HepG2 (cell line): ENCODE data around the gene RPS6KC1. TPM values are rescaled to one million over a fixed set of nuclear protein-coding genes. Genes with fewer than 3 reads are reported as not detected.

ENCODE experiments used
- ATAC-seq: fragments of 200-7000 bp; cut with Tn5 transposase; 3 replicates; pipeline ENCODE4 v1.9.1; 2020; ENCODE audit warnings: mild to moderate bottlenecking, moderate library complexity
- BruUV-seq: library from RNA; stranded (reverse); fragments of 400-500 nt; replicated peaks from 2 replicates; lab custom pipeline; 2021; lab: Mats Ljungman, UMichigan
- CTCF ChIA-PET: fragments of 300-600 bp; formaldehyde crosslinking; extraction: SDS; loops from one replicate; lab custom pipeline; 2021; ENCODE audit warnings: low total read pairs, inconsistent platforms, low intra/inter-chr PET ratio; lab: Yijun Ruan, JAX
- POLR2A ChIA-PET: fragments of 350-600 bp; sonication (Branson Sonifier 250); formaldehyde crosslinking; loops from one replicate; lab custom pipeline; 2020; ENCODE audit warnings: antibody characterized with exemption, inconsistent platforms; lab: Yijun Ruan, JAX
- DNase-seq: peaks from one replicate; pipeline ENCODE4 v3.0.0-alpha.2; 2015; ENCODE audit warnings: low spot score
- FAIRE-seq: peaks from 3 replicates; lab custom pipeline; 2011; peaks lifted over from hg19 to GRCh38; lab: Jason Lieb, UNC
- H2AFZ ChIP-seq: one replicate; pipeline ENCODE4 v1.6.1; 2011; ENCODE audit warnings: low read length, inconsistent platforms
- H3K27ac ChIP-seq: fragments of 300-600 bp; 3 replicates; pipeline ENCODE4 v1.8.0; 2011; ENCODE audit warnings: mixed run types, mild to moderate bottlenecking, mixed read lengths, low read length, inconsistent platforms; ENCODE audit not compliant: insufficient read depth; ENCODE audit errors: extremely low read length
- H3K27me3 ChIP-seq, 2 experiments: fragments of 200-600 bp in 1 of 2; 2 replicates in 1 of 2; 3 replicates in 1 of 2; pipeline versions ENCODE4 v1.6.0 to v1.8.0; 2011; ENCODE audit warnings: low read length in 2 of 2, mild to moderate bottlenecking in 2 of 2, moderate library complexity in 2 of 2, inconsistent platforms in 1 of 2; ENCODE audit not compliant: insufficient read depth in 2 of 2, control insufficient read depth in 1 of 2
- H3K36me3 ChIP-seq, 2 experiments: fragments of 200-600 bp in 1 of 2; replicated peaks in 1 of 2; 2 replicates in 1 of 2; 3 replicates in 1 of 2; pipeline versions ENCODE4 v1.5.1 to v1.8.0; 2011; ENCODE audit warnings: low read length in 2 of 2, inconsistent platforms in 1 of 2; ENCODE audit not compliant: insufficient read depth in 2 of 2, control insufficient read depth in 1 of 2
- H3K4me1 ChIP-seq: 2 replicates; pipeline ENCODE4 v1.5.1; 2012; ENCODE audit warnings: low read length, inconsistent platforms; ENCODE audit not compliant: insufficient read depth
- H3K4me2 ChIP-seq: 2 replicates; pipeline ENCODE4 v1.6.0; 2011; ENCODE audit warnings: low read depth, low read length, inconsistent platforms
- H3K4me3 ChIP-seq, 3 experiments: fragments of 200-600 bp in 1 of 3; sonication (generic), shearing (Covaris generic) in 1 of 3; replicated peaks in 1 of 3; 2 replicates each; pipeline ENCODE4 v1.5.1; 2011 to 2016; ENCODE audit warnings: low read length in 3 of 3, inconsistent platforms in 2 of 3, low read depth in 2 of 3, mild to moderate bottlenecking in 2 of 3, control low read depth in 1 of 3, mixed read lengths in 1 of 3; ENCODE audit not compliant: insufficient read depth in 1 of 3
- H3K79me2 ChIP-seq: one replicate; pipeline ENCODE4 v1.6.1; 2011; ENCODE audit warnings: low read length, inconsistent platforms; ENCODE audit not compliant: insufficient read depth
- H3K9ac ChIP-seq: 2 replicates; pipeline ENCODE4 v1.6.0; 2011; ENCODE audit warnings: mild to moderate bottlenecking, low read depth, low read length, inconsistent platforms; ENCODE audit not compliant: insufficient read depth
- H3K9me3 ChIP-seq: 2 replicates; pipeline ENCODE4 v1.5.1; 2012; ENCODE audit warnings: mild to moderate bottlenecking, low read length
- H4K20me1 ChIP-seq: 2 replicates; pipeline ENCODE4 v1.6.0; 2011; ENCODE audit warnings: inconsistent platforms, mild to moderate bottlenecking, low read length, moderate library complexity; ENCODE audit not compliant: insufficient read depth
- ATRX ChIP-seq: sonication (generic); formaldehyde crosslinking; IDR thresholded peaks from 2 replicates; pipeline ENCODE4 v1.4.0; 2020; ENCODE audit warnings: missing genetic modification reagents, borderline replicate concordance
- GATA4 ChIP-seq: sonication (generic); IDR thresholded peaks from 2 replicates; pipeline ENCODE4 v1.6.1; 2016; ENCODE audit warnings: antibody characterized with exemption, low read depth, borderline replicate concordance
- IRX3 ChIP-seq: sonication (generic); formaldehyde crosslinking; IDR thresholded peaks from 2 replicates; pipeline ENCODE4 v1.8.1; 2023; ENCODE audit warnings: mild to moderate bottlenecking, low read depth, missing genetic modification reagents, borderline replicate concordance
- KAT7 ChIP-seq: IDR thresholded peaks from 2 replicates; pipeline ENCODE4 v1.6.1; 2018; ENCODE audit warnings: borderline replicate concordance, missing compliant biosample characterization
- SP5 ChIP-seq: IDR thresholded peaks from 2 replicates; pipeline ENCODE4 v1.6.1; 2016; ENCODE audit warnings: low read depth, borderline replicate concordance
- ZBTB3 ChIP-seq: sonication (generic); formaldehyde crosslinking; IDR thresholded peaks from 2 replicates; pipeline ENCODE4 v1.4.0; 2020; ENCODE audit warnings: low read depth, mild to moderate bottlenecking, moderate library complexity, missing genetic modification reagents, borderline replicate concordance
- ZBTB7A ChIP-seq: sonication (generic); formaldehyde crosslinking; IDR thresholded peaks from 2 replicates; pipeline ENCODE4 v1.8.0; 2022; ENCODE audit warnings: mild to moderate bottlenecking, missing genetic modification reagents
- ZMYM3 ChIP-seq: sonication (generic); formaldehyde crosslinking; IDR thresholded peaks from 2 replicates; pipeline ENCODE4 v1.5.1; 2020; ENCODE audit warnings: mild to moderate bottlenecking, missing genetic modification reagents
- ZNF546 ChIP-seq: sonication (generic); formaldehyde crosslinking; conservative IDR thresholded peaks from 2 replicates; pipeline ENCODE4 v1.8.1; 2023; ENCODE audit warnings: mild to moderate bottlenecking, missing genetic modification reagents
- ZNF772 ChIP-seq: sonication (generic); formaldehyde crosslinking; IDR thresholded peaks from 2 replicates; pipeline ENCODE4 v1.5.0; 2020; ENCODE audit warnings: mild to moderate bottlenecking, missing genetic modification reagents
- WGBS: methylation state at CpG from one replicate; pipeline ENCODE4 v1.1.6; 2017; ENCODE audit warnings: low lambda C conversion rate; 5-methylcytosine and 5-hydroxymethylcytosine counted together
- in situ Hi-C: cut with HindIII; loops from 2 replicates; pipeline ENCODE4 v1.10.0; 2017; ENCODE audit warnings: low pct_unique_long_range_greater_than_20kb; ENCODE audit not compliant: extremely low pct_ligation_motif_present
- intact Hi-C: fragments of 100-400 bp; cut with micrococcal nuclease; formaldehyde crosslinking; loops from one replicate; pipeline ENCODE4 v1.10.0; 2022; ENCODE audit not compliant: unreplicated experiment
- polyA plus RNA-seq, 8 experiments: library from polyadenylated mRNA; depleted of rRNA in 3 of 8; stranded (reverse) in 7 of 8; unstranded in 1 of 8; fragments of >200 nt; fragmentation: Illumina TruSeq in 4 of 8; extraction: Trizol in 4 of 8; gene quantifications; 2 replicates each; pipeline versions ENCODE4 v1.2.1 to v1.2.3, GENCODE V29; 2011 to 2016; ENCODE audit warnings: low read depth in 4 of 8, missing spikeins in 1 of 8, mixed read lengths in 1 of 8; ENCODE audit not compliant: insufficient read depth in 1 of 8
- total RNA-seq, 5 experiments: library from RNA; depleted of rRNA; stranded (reverse); fragments of >200 nt; fragmentation: Illumina TruSeq; extraction: Trizol; gene quantifications; 2 replicates each; pipeline ENCODE4 v1.2.3, GENCODE V29; 2016; ENCODE audit warnings: low read depth in 1 of 5
- TF ChIP-seq, protein P1 (sequence below): sonication (generic); formaldehyde crosslinking; IDR thresholded peaks from 2 replicates; pipeline ENCODE4 v1.9.0; 2021; ENCODE audit warnings: missing genetic modification reagents, mild to moderate bottlenecking, borderline replicate concordance

Gene RPS6KC1
- total and polyA plus RNA-seq, 2 of the 13 experiments (the other 11 are each of a cell fraction or from before 2014, with no cell fraction given), result 11.0 to 25.2 TPM

DNA sequence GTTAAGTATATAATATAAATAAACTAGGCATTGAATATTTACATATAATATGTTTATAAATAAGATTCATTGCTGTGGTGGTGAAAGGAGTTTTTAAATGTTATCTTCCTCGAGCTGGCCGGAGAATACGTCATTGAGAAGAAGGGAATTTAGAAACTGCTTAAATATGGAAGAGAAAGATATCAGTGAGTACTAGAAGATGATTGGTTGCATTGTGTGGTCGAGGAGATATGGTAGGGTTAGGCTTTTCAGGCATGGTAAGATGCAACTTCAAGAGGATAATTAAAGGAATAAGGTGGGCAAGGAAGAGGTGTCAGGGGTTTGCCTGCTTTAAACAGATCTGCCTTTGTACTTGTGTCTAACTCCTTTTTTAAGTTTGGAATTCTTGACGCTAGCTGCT, 73.5 kb downstream of the RPS6KC1 start:
- H3K36me3 ChIP-seq, result no peaks in the 10 kb centered on the region
- intact Hi-C loops, result loop anchor here (5.0 to 10.0 kb wide), 4 partner anchors 118 to 1200 kb away; no protein-coding TSS in a partner anchor
- no TSS peak for BruUV-seq
- POLR2A ChIA-PET, result no interaction called here
- WGBS, result 96% methylated on average over 5 of the region's 5 CpGs
- H3K27me3 ChIP-seq, result no peaks in the 10 kb centered on the region
- no peak for FAIRE-seq
- H4K20me1 ChIP-seq, result no peaks in the 10 kb centered on the region
- H3K27ac ChIP-seq, result no peak overlapping the region
- H3K9me3 ChIP-seq, result no peaks in the 10 kb centered on the region
- no peak for DNase-seq
- H2AFZ ChIP-seq, result no peak overlapping the region
- TF ChIP-seq ZBTB7A (CRISPR knock-in tag) (no peak), ZMYM3 (CRISPR knock-in tag) (no peak), ZNF546 (CRISPR knock-in tag) (no peak)
- ATAC-seq, result no peak
- H3K79me2 ChIP-seq, result no peaks in the 10 kb centered on the region
- H3K9ac ChIP-seq, result no peak overlapping the region
- in situ Hi-C loops, result loop anchor here (10.0 kb wide), 1 partner anchor 1000 kb away; no protein-coding TSS in a partner anchor
- H3K4me1 ChIP-seq, result peaks cover 19% of the 10 kb centered on the region
- H3K4me3 ChIP-seq, result no peak overlapping the region
- no peak overlapping the region for H3K4me2 ChIP-seq
- CTCF ChIA-PET, result interaction anchor here (0.6 kb wide), 1 partner anchor 22 kb away, joined by 3 read pairs; no protein-coding TSS in a partner anchor

DNA sequence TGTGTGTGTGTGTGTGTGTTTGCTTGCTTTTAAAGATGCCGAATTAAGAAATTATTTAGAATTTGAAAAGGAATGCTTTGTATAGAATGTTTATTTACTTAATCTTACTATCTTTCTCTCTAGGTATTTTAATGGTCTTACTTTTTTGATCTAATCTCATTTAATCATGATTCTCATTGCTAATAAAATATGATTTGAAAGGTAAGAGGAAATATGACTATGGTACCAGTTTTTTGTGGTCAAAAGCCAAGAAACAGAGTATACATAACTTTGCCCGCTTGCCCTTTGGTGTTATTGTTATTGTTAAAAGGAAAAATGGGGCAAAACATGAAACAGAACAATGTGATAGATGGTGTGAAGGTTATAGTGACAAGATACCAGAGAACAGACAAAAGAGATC, 74.6 kb downstream of the RPS6KC1 start:
- no peaks in the 10 kb centered on the region for H4K20me1 ChIP-seq
- TF ChIP-seq KAT7 (no peak), ZBTB3 (no peak), ATRX (no peak), ZNF772 (CRISPR knock-in tag) (no peak), SP5 (no peak), GATA4 (no peak), IRX3 (CRISPR knock-in tag) (no peak)
- TF ChIP-seq, protein P1, sequence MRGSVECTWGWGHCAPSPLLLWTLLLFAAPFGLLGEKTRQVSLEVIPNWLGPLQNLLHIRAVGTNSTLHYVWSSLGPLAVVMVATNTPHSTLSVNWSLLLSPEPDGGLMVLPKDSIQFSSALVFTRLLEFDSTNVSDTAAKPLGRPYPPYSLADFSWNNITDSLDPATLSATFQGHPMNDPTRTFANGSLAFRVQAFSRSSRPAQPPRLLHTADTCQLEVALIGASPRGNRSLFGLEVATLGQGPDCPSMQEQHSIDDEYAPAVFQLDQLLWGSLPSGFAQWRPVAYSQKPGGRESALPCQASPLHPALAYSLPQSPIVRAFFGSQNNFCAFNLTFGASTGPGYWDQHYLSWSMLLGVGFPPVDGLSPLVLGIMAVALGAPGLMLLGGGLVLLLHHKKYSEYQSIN (CRISPR knock-in tag), result no peak
- no peak overlapping the region for H3K4me2 ChIP-seq
- H3K4me3 ChIP-seq, result no peak overlapping the region
- ChIA-PET CTCF (no interaction called here), POLR2A (no interaction called here)
- H3K27ac ChIP-seq, result no peak overlapping the region
- H3K4me1 ChIP-seq, result peaks cover 19% of the 10 kb centered on the region
- no peak overlapping the region for H2AFZ ChIP-seq
- no peak for ATAC-seq
- no peak for FAIRE-seq
- in situ Hi-C loops (loop anchor here (10.0 kb wide), 1 partner anchor 999 kb away; no protein-coding TSS in a partner anchor), intact Hi-C loops (loop anchor here (10.0 kb wide), 2 partner anchors 879 to 1199 kb away; no protein-coding TSS in a partner anchor)
- H3K27me3 ChIP-seq, result no peaks in the 10 kb centered on the region
- H3K9me3 ChIP-seq, result no peaks in the 10 kb centered on the region
- no TSS peak for BruUV-seq
- DNase-seq, result no peak
- WGBS, result 97% methylated on average over 2 of the region's 2 CpGs
- no peaks in the 10 kb centered on the region for H3K79me2 ChIP-seq
- H3K36me3 ChIP-seq, result no peaks in the 10 kb centered on the region
- H3K9ac ChIP-seq, result no peak overlapping the region
